PC-3 (cell line): Measurements from ENCODE around the gene BABAM1. TPM values are rescaled to one million over a fixed set of nuclear protein-coding genes. Genes with fewer than 3 reads are reported as not detected.
A peak's percentile ranks its signal among the peaks of the same experiment; 100 is the strongest.

ENCODE experiments used
- ATAC-seq: fragments of 200-7000 bp; cut with Tn5 transposase; 2 replicates; pipeline ENCODE4 v1.9.1; 2020; ENCODE audit warnings: mild to moderate bottlenecking, moderate library complexity
- BruUV-seq: library from RNA; stranded (reverse); fragments of 400-500 nt; replicated peaks from 2 replicates; lab custom pipeline; 2021; lab: Mats Ljungman, UMichigan
- CTCF ChIA-PET: fragments of 300-600 bp; sonication (Branson Sonifier 250); formaldehyde crosslinking; loops from one replicate; lab custom pipeline; 2022; ENCODE audit warnings: antibody characterized with exemption; lab: Charles Lee
- POLR2A ChIA-PET: fragments of 300-600 bp; sonication (Branson Sonifier 250); formaldehyde crosslinking; loops from one replicate; lab custom pipeline; 2022; ENCODE audit warnings: antibody characterized with exemption; ENCODE audit not compliant: unreplicated experiment; lab: Charles Lee
- DNase-seq: peaks from one replicate; pipeline ENCODE4 v3.0.0-alpha.2; 2015
- H2AFZ ChIP-seq: fragments of 300-600 bp; sonication (generic); 2 replicates; pipeline ENCODE4 v1.6.0; 2016; ENCODE audit warnings: antibody characterized with exemption, low read length
- H3F3A ChIP-seq: fragments of 300-600 bp; sonication (generic); one replicate; pipeline ENCODE4 v1.6.0; 2017; ENCODE audit warnings: antibody characterized with exemption, low read length, control low read depth, mild to moderate bottlenecking; ENCODE audit not compliant: unreplicated experiment
- H3K27ac ChIP-seq: fragments of 300-600 bp; sonication (generic); 2 replicates; pipeline ENCODE4 v1.5.1; 2016; ENCODE audit warnings: mild to moderate bottlenecking, low read length
- H3K27me3 ChIP-seq: fragments of 300-600 bp; sonication (generic); 2 replicates; pipeline ENCODE4 v1.6.1; 2016; ENCODE audit warnings: low read length, mixed read lengths
- H3K36me3 ChIP-seq: fragments of 300-600 bp; sonication (generic); 2 replicates; pipeline ENCODE4 v1.6.1; 2016; ENCODE audit warnings: low read depth, mixed run types, low read length, mixed read lengths
- H3K4me1 ChIP-seq: fragments of 300-600 bp; sonication (generic); 2 replicates; pipeline ENCODE4 v1.5.1; 2016; ENCODE audit warnings: low read length; ENCODE audit not compliant: insufficient read depth
- H3K4me2 ChIP-seq: fragments of 300-600 bp; sonication (generic); 2 replicates; pipeline ENCODE4 v1.6.0; 2016; ENCODE audit warnings: low read length
- H3K4me3 ChIP-seq: fragments of 300-600 bp; sonication (generic); 2 replicates; pipeline ENCODE4 v1.5.1; 2016; ENCODE audit warnings: mild to moderate bottlenecking, low read length, mixed read lengths
- H3K79me2 ChIP-seq: fragments of 300-600 bp; sonication (generic); 2 replicates; pipeline ENCODE4 v1.6.1; 2017; ENCODE audit warnings: low read length, mixed read lengths
- H3K9ac ChIP-seq: fragments of 300-600 bp; sonication (generic); 2 replicates; pipeline ENCODE4 v1.6.0; 2016; ENCODE audit warnings: mild to moderate bottlenecking, low read length
- H3K9me2 ChIP-seq: fragments of 300-600 bp; sonication (generic); replicated peaks from 2 replicates; pipeline ENCODE4 v1.6.1; 2016; ENCODE audit warnings: mixed run types, low read length, mixed read lengths
- H3K9me3 ChIP-seq: fragments of 300-600 bp; sonication (generic); 2 replicates; pipeline ENCODE4 v1.6.1; 2016; ENCODE audit warnings: low read length, mixed read lengths
- H4K20me1 ChIP-seq: fragments of 300-600 bp; sonication (generic); 2 replicates; pipeline ENCODE4 v1.6.1; 2016; ENCODE audit warnings: low read length, mixed read lengths
- EZH2 ChIP-seq: fragments of 300-600 bp; sonication (generic); IDR thresholded peaks from one replicate; pipeline ENCODE4 v1.6.1; 2017; ENCODE audit warnings: antibody characterized with exemption, mild to moderate bottlenecking, low read length; ENCODE audit not compliant: unreplicated experiment
- EZH2phosphoT487 ChIP-seq: fragments of 300-600 bp; sonication (generic); IDR thresholded peaks from 2 replicates; pipeline ENCODE4 v1.6.1; 2018; ENCODE audit warnings: mild to moderate bottlenecking, antibody characterized with exemption, low read length, borderline replicate concordance
- intact Hi-C: fragments of 100-400 bp; cut with micrococcal nuclease; formaldehyde crosslinking; loops from 2 replicates; pipeline ENCODE4 v1.9.0; 2023
- total RNA-seq: library from RNA; depleted of rRNA; stranded (reverse); fragments of >200 nt; gene quantifications from 2 replicates; pipeline ENCODE4 v1.2.3, GENCODE V29; 2014
- TF ChIP-seq, protein P1 (sequence below): fragments of 300-600 bp; sonication (generic); conservative IDR thresholded peaks from 2 replicates; pipeline ENCODE4 v1.5.1; 2017; ENCODE audit warnings: antibody characterized with exemption, low read depth, mild to moderate bottlenecking, low read length

Gene BABAM1
- total RNA-seq, 1 experiment from 2014 or later: 196 TPM

DNA sequence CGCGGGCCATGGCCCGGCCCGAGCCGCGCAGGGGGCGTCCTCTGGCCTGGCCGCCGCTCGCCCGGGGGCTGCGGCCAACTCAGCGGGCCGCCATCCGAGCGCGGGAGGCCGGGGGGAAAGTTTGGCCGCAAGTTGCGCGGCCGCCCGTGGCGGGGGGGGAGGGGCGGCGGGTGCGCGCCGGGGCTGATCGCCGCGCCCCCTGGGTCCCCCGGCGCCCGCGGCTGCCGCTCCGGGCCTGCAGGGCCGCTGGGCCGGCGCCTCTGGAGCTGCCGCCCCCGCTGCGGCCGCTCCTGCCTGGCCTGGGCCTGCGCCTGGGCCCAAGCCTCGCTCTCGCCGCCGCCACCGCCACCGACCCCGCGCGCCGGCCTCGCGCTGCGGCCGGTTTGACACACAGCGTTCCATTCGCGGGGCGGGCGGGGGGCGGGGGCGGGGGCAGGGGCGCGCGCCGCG, 21.7 kb upstream of the BABAM1 start, which contains the start of gene NR2F6:
Gene NR2F6 (minus strand): TSS at position 385 of the 450 bp plus-strand sequence. CDS start 699 bp downstream, outside the sequence.
- CTCF ChIA-PET: no interaction called here

DNA sequence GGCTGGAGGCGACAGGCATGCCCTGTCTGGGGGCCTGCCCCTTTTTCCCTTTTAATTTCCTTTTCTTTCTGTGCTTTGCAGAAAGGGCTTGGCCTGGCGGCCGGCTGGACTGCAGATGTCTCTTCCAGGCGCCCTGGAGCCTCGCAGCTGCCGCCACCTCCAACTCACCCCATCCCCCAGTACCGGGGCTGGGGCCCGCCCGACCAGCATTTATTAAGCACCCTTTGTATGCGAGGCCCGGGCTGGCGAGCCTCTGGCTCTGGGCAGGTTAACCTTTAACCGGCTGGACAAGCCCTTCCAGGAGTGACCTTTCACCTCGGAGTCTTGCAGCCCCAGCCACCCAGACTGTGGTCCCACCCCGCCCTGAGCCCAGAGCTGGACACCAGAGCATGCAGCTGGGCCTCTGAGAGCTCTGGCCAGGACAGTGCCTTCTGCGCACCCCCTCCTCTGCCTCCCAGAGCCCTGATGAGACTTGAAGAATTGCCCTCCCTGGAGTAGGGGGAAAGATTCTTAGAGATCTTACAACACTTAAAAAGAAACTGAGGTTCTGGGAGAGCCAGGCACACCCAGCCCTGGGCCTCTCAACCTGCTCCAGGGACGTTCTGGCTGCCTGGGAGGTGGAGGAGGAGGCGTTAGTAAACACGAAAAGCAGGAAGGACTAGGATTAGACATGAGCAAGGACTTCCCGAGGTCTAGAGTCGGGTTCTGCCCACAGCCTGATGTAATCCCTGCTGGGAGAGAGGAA, 20.4 kb upstream of the BABAM1 start:
- Histone ChIP-seq H2AFZ (peak overlapping the region; percentile 90), H3K36me3 (no peaks in the 10 kb centered on the region), H3K9me2 (no peaks in the 10 kb centered on the region), H3F3A (no peaks in the 10 kb centered on the region), H4K20me1 (peaks cover 13% of the 10 kb centered on the region), H3K4me2 (peak overlapping the region; percentile 92), H3K79me2 (peaks cover 34% of the 10 kb centered on the region), H3K9ac (0 out of 2 replicates have a peak overlapping the region, but pooled peaks have one; percentile 58), H3K27me3 (no peaks in the 10 kb centered on the region), H3K27ac (no peak overlapping the region), H3K4me3 (peak overlapping the region; percentile 69; the same call in 1 of the 2 replicates), H3K9me3 (no peaks in the 10 kb centered on the region), H3K4me1 (peaks cover 30% of the 10 kb centered on the region)
- intact Hi-C loops: no loop called here
- TF ChIP-seq EZH2: no peak
- TF ChIP-seq EZH2phosphoT487: no peak
- TF ChIP-seq, protein P1, sequence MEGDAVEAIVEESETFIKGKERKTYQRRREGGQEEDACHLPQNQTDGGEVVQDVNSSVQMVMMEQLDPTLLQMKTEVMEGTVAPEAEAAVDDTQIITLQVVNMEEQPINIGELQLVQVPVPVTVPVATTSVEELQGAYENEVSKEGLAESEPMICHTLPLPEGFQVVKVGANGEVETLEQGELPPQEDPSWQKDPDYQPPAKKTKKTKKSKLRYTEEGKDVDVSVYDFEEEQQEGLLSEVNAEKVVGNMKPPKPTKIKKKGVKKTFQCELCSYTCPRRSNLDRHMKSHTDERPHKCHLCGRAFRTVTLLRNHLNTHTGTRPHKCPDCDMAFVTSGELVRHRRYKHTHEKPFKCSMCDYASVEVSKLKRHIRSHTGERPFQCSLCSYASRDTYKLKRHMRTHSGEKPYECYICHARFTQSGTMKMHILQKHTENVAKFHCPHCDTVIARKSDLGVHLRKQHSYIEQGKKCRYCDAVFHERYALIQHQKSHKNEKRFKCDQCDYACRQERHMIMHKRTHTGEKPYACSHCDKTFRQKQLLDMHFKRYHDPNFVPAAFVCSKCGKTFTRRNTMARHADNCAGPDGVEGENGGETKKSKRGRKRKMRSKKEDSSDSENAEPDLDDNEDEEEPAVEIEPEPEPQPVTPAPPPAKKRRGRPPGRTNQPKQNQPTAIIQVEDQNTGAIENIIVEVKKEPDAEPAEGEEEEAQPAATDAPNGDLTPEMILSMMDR: no peak
- ATAC-seq: no peak
- POLR2A ChIA-PET: no interaction called here
- CTCF ChIA-PET: no interaction called here
- no TSS peak for BruUV-seq
- no peak for DNase-seq

More for the DNA sequence above, 21.7 kb upstream of the BABAM1 start, which contains the start of gene NR2F6:
- TF ChIP-seq EZH2phosphoT487 (no peak), EZH2 (no peak)
- TF ChIP-seq, protein P1: no peak
- Histone ChIP-seq H3K27ac (no peak within 1 kb of the TSS; the same call in 1 of the 2 replicates), H3K36me3 (no peaks in the 10 kb centered on the region), H3K27me3 (no peaks in the 10 kb centered on the region), H3K9me2 (no peaks in the 10 kb centered on the region), H3K9me3 (no peaks in the 10 kb centered on the region), H2AFZ (peak within 1 kb of the TSS; percentile 90), H3K9ac (peak within 1 kb of the TSS; percentile 70), H4K20me1 (peaks cover 13% of the 10 kb centered on the region), H3K4me1 (peaks cover 30% of the 10 kb centered on the region), H3K79me2 (peaks cover 47% of the 10 kb centered on the region), H3F3A (no peaks in the 10 kb centered on the region), H3K4me3 (peak within 1 kb of the TSS; percentile 84), H3K4me2 (peak within 1 kb of the TSS; percentile 95)
- POLR2A ChIA-PET: no interaction called here
- ATAC-seq: no peak
- no peak for DNase-seq
- no TSS peak for BruUV-seq
- intact Hi-C loops: no loop called here
